ENCODE results near the gene CD79B. TPM values are rescaled to one million over a fixed set of nuclear protein-coding genes. Genes with fewer than 3 reads are reported as not detected.

CD79B gene
- polyA plus RNA-seq, 1 of the 3 experiments (the other 2 are of a cell fraction), result 0.10 TPM

GRCh38 chr17:63930951-63931575 is 1.1 kb downstream of the CD79B start (continued):
- no peak for TF ChIP-seq NFIC (IDR thresholded peaks at IDR 0.05; ENCODE audit: borderline replicate concordance)
- TF ChIP-seq, protein P1, sequence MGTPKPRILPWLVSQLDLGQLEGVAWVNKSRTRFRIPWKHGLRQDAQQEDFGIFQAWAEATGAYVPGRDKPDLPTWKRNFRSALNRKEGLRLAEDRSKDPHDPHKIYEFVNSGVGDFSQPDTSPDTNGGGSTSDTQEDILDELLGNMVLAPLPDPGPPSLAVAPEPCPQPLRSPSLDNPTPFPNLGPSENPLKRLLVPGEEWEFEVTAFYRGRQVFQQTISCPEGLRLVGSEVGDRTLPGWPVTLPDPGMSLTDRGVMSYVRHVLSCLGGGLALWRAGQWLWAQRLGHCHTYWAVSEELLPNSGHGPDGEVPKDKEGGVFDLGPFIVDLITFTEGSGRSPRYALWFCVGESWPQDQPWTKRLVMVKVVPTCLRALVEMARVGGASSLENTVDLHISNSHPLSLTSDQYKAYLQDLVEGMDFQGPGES (IDR thresholded peaks at IDR 0.05; ENCODE audit: low read depth, low read length), result no peak

DNA sequence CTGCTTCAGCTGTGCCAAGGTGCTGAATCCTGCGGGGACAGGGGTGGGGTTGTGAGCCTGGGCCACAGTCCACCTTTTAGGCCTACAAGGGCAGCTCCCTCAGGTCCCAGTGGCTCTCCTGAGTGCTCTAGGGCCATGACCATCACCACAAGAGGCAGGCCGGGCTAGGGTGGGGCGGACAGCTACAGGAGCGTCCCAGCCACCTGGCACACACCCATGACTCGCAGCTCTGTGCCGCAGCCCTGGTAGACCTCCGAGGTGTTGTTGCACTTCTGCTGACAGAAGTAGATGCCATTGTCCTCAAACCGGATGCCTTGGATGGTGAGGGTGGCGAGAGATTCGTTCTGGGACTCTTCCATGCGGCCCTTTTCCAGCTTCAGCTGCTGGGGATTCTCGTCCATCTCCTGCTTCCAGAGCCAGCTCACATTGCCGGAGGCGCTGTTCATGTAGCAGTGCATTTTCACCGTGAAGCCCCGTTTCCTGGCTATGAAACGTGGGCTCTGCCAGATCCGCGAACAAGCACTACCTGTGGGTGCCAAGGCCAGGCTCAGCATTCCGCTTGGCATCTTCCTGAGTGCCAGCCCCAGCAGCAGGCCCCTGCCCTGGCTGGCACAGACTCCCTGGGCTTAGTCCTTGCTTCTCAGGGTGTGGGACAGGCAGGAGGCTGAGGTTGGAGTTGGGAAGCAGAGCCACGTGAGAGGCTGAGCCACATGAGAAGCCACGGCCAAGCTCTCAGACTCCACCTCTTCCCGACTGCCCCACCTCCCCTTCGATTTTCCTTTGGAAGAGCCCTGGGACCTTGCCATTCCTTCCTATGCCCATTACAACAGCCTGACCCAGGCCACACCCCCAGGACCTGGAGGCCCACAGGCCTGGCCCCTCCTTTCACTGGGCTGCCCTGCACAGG is 2.0 kb downstream of the CD79B start:
- H3K4me3 ChIP-seq (ENCODE audit: low read depth in 2 of 2, low read length in 1 of 2), result no peak overlapping the region
- peaks cover 8% of the 10 kb centered on the region; the same call in 1 of the 2 replicates for H3K27me3 ChIP-seq (ENCODE audit: insufficient read depth)
- no peak overlapping the region for H3K27ac ChIP-seq (ENCODE audit: low read depth in 2 of 2, low read length in 1 of 2)
- H3K9me2 ChIP-seq, result no peaks in the 10 kb centered on the region
- whole genome bisulfite sequencing (ENCODE audit: low lambda C conversion rate), result 82% methylated on average over 15 of the region's 24 CpGs
- H3K36me3 ChIP-seq (replicated peaks in 1 of 2; ENCODE audit: control insufficient read depth in 1 of 2, insufficient read depth in 2 of 2, low read length in 1 of 2), result no peaks in the 10 kb centered on the region
- TF ChIP-seq TCF12 (IDR thresholded peaks at IDR 0.05) (no peak), RAD21 (IDR thresholded peaks at IDR 0.05; ENCODE audit: low read length) (no peak), SIN3A (IDR thresholded peaks at IDR 0.05; ENCODE audit: borderline replicate concordance, low read depth, low read length) (no peak), JUND (IDR thresholded peaks at IDR 0.05) (no peak)
- H3K4me2 ChIP-seq, result no peak overlapping the region
- ChIA-PET CTCF (interaction anchor here (0.7 to 8.8 kb wide), 9 partner anchors 11 to 480 kb away, joined by 3 to 90 read pairs (median 21); partner anchors contain the start of genes CSHL1 and GH1), POLR2A (no interaction called here)
- H3F3A ChIP-seq (replicated peaks; ENCODE audit: insufficient read depth), result no peaks in the 10 kb centered on the region
- H3K9me3 ChIP-seq, result no peaks in the 10 kb centered on the region
- H3K9ac ChIP-seq, result no peak overlapping the region
- H3K79me2 ChIP-seq (ENCODE audit: insufficient read depth), result no peaks in the 10 kb centered on the region
- H3K4me1 ChIP-seq (ENCODE audit: control insufficient read depth in 1 of 2, insufficient read depth in 2 of 2, low read depth in 1 of 2, low read length in 1 of 2), result no peaks in the 10 kb centered on the region
- peak; percentile 31 for DNase-seq
- no peak overlapping the region for H2AFZ ChIP-seq (ENCODE audit: low read depth)
- no peaks in the 10 kb centered on the region for H4K20me1 ChIP-seq (ENCODE audit: insufficient read depth)

GRCh38 chr17:63928966-63929695 is 3.0 kb downstream of the CD79B start:
- Histone ChIP-seq H3K27ac (ENCODE audit: low read depth in 2 of 2, low read length in 1 of 2) (no peak overlapping the region), H3F3A (replicated peaks; ENCODE audit: insufficient read depth) (no peaks in the 10 kb centered on the region), H3K9me3 (no peaks in the 10 kb centered on the region), H3K4me2 (no peak overlapping the region), H3K27me3 (ENCODE audit: insufficient read depth) (no peaks in the 10 kb centered on the region), H3K79me2 (ENCODE audit: insufficient read depth) (no peaks in the 10 kb centered on the region), H3K36me3 (replicated peaks in 1 of 2; ENCODE audit: control insufficient read depth in 1 of 2, insufficient read depth in 2 of 2, low read length in 1 of 2) (no peaks in the 10 kb centered on the region), H4K20me1 (ENCODE audit: insufficient read depth) (no peaks in the 10 kb centered on the region), H2AFZ (ENCODE audit: low read depth) (no peak overlapping the region), H3K4me3 (ENCODE audit: low read depth in 2 of 2, low read length in 1 of 2) (no peak overlapping the region), H3K9ac (no peak overlapping the region), H3K9me2 (no peaks in the 10 kb centered on the region), H3K4me1 (ENCODE audit: control insufficient read depth in 1 of 2, insufficient read depth in 2 of 2, low read depth in 1 of 2, low read length in 1 of 2) (no peaks in the 10 kb centered on the region)
- CTCF ChIA-PET, result interaction anchor here (1.0 to 8.8 kb wide), 9 partner anchors 10 to 204 kb away, joined by 3 to 90 read pairs (median 8); partner anchors contain the start of genes CSHL1 and GH1
- 81% methylated on average over 8 of the region's 10 CpGs for WGBS (ENCODE audit: low lambda C conversion rate)
- POLR2A ChIA-PET, result no interaction called here
- TF ChIP-seq MXI1 (IDR thresholded peaks at IDR 0.05; ENCODE audit: low read depth, low read length) (no peak), GABPA (IDR thresholded peaks at IDR 0.05; ENCODE audit: low read depth) (no peak), RCOR1 (IDR thresholded peaks at IDR 0.05; ENCODE audit: low read length) (no peak)
- TF ChIP-seq, protein P1 (IDR thresholded peaks at IDR 0.05; ENCODE audit: low read depth, low read length), result no peak
- TF ChIP-seq, protein P2, sequence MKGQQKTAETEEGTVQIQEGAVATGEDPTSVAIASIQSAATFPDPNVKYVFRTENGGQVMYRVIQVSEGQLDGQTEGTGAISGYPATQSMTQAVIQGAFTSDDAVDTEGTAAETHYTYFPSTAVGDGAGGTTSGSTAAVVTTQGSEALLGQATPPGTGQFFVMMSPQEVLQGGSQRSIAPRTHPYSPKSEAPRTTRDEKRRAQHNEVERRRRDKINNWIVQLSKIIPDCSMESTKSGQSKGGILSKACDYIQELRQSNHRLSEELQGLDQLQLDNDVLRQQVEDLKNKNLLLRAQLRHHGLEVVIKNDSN (IDR thresholded peaks at IDR 0.05; ENCODE audit: borderline replicate concordance, low read depth), result no peak
- DNase-seq, result peak; percentile 21
